Gastroesophageal sphincter (tissue), 3 donors: Measurements from ENCODE around the gene FBXL20.

ENCODE experiments used
- CTCF ChIP-seq, 4 experiments: fragments of 200-600 bp in 2 of 4; fragments of 450-650 bp in 2 of 4; sonication (generic) in 1 of 4; IDR thresholded peaks; one replicate each; pipeline ENCODE4 v1.5.1; 2017 to 2019; ENCODE audit warnings: antibody characterized with exemption in 4 of 4, mild to moderate bottlenecking in 2 of 4, moderate library complexity in 2 of 4
- POLR2A ChIP-seq, 2 donors: fragments of 450-650 bp; IDR thresholded peaks; one replicate each; pipeline ENCODE4 v1.6.1; 2017; ENCODE audit warnings: antibody characterized with exemption in 2 of 2, mild to moderate bottlenecking in 2 of 2, moderate library complexity in 1 of 2

- TF ChIP-seq POLR2A (IDR thresholded peaks at IDR 0.05) = no peak
- no peak for TF ChIP-seq CTCF (IDR thresholded peaks at IDR 0.05)
These were observed 183.6 kb downstream of the FBXL20 start for GRCh38 chr17:39217734-39218369.
